HS-27A (cell line): ENCODE data around the gene TMEM270.

Source experiments
- DNase-seq: peaks from one replicate; pipeline ENCODE4 v3.0.0-alpha.2; 2012; ENCODE audit warnings: low read depth, missing footprints

Gene TMEM270

GRCh38 chr7:73887762-73888161, 26.8 kb downstream of the TMEM270 start:
- no peak for DNase-seq

GRCh38 chr7:73888959-73889358, 28.0 kb downstream of the TMEM270 start:
- DNase-seq, result no peak

- no peak for DNase-seq
These were observed 29.7 kb downstream of the TMEM270 start for GRCh38 chr7:73890555-73891147.

DNA sequence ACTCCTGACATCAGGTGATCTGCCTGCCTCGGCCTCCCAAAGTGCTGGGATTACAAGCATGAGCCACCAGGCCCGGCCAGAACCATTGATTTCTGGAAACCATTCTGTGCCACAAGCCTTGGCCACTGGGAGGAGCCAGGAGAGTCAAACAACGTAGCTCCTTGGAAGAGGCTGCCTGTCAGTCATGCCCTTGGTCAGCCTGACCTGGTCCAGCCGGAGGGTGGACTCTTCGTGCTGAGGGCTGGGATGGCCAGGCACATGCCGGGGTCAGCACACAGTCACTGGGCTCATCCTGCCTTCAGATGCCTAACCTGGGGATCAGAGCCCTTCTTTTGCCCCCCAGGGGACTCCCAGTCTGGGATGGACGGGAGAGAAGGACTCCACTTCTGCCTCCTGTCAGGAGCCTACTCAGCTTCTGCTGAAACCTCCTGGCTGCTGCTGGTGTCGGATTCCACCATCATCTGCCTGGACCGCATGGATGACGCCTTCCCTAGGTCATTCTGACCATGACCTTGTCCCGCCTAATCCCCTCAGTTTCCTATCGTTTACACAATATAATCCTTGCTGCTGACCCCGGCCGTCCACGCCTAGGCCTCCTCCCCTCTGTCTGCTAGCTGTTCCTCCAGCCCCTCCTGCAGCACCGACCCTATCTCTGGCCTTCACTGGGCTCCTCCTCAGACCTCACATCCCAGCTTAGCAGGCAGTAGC, 30.4 kb downstream of the TMEM270 start:
- DNase-seq, result no peak

DNA sequence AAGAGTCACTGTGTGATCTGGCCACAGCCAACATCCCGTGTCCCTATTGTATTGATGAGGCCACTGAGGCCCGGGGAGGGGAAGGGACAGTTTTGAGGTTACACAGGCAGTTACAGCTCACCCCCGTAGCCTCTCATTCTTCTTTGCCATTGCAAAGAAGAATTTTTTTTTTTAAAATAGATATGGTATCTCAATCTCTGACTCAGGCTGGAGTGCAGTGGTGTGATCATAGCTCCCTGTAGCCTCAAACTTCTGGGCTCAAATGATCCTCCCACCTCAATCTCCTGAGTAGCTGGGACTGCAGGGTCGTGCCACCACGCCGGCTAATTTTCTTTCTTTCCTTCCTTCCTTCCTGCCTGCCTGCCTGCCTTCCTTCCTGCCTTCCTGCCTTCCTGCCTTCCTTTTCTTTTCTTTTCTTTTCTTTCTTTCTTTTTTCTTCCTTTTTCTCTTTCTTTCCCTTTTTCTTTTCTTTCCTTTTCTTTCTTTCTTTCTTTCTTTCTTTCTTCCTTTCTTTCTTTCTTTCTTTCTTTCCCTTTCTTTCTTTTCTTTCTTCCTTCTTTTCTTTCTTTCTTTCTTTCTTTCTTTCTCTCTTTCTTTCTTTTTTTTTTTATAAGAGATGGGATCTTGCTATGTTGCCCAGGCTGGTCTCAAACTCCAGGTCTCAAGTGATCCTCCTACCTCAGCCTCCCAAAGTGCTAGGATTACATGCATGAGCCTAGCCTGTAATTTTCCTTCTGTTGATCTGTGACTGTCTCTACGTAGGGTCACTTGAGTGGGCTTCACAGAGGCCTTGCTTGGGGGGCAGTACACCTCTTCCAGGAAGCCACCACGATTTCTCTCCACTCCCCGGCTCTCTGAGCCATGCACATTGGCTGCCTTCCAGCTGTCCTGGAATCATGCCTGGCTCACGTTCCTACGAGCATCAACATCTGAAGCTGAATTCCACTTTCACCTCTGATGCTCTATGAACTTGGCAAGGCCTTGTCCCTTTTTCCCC, 31.3 kb downstream of the TMEM270 start:
- DNase-seq, result no peak

- DNase-seq, result no peak
These were observed 32.6 kb downstream of the TMEM270 start for GRCh38 chr7:73893342-73894101.

- DNase-seq, result no peak
These were observed 33.2 kb downstream of the TMEM270 start for GRCh38 chr7:73894166-73894565.

GRCh38 chr7:73894733-73895551, 34.0 kb downstream of the TMEM270 start:
- DNase-seq, result peak; percentile 94

GRCh38 chr7:73895626-73896025, 34.7 kb downstream of the TMEM270 start:
- DNase-seq, result no peak

GRCh38 chr7:73896454-73896853, 35.5 kb downstream of the TMEM270 start:
- no peak for DNase-seq

GRCh38 chr7:73899731-73900142, 38.8 kb downstream of the TMEM270 start:
- peak; percentile 83 for DNase-seq

DNA sequence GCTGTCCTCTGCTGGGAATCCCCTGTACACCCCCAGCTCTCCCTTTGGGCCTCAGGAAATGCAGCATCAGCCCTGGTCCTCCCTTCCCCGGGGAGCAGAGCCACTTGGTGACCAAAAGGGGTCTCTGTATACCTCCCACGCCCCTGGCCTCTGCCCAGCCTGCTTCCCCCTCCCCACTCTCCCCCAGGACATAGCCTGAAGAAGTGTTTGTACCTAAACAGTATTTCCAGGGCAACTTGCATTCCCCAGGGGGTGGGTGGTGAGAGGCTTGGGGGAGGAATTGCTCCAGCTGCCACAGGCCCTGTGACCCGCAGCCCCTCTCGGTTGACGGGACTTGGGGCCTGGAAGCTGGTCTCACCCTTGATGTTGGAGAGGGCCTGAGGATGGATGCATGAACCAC, 39.3 kb downstream of the TMEM270 start:
- no peak for DNase-seq

DNA sequence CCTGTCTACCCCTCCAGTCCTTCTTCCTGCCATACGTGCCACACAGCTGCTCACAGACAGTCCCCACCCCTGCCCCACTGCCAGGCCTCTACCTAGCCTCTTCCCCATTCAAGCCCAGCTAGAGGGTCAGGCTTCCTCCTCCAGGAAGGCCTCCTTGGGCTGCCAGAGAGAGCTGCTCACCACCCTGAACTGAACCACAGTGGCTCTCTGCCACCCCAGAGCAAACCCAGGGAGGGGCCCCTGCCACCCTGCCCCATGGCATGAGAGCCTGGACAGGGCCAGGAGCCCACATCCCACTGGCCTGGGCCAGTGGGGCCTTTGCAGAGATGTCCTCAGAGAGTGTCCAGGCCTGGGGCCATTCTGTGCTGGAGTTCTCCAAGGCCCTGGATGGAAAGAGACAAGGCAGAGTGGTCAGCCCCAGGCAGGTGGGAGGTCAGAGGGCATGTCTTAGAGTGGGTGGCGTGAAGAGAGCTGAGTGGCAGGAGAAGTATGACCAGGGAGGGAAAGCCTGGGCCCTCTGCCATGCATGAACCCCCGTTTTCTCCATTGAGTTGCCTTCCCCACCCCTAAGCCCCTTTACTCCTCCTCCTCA, 40.4 kb downstream of the TMEM270 start:
- DNase-seq, result no peak

GRCh38 chr7:73901823-73902597, 41.1 kb downstream of the TMEM270 start:
- no peak for DNase-seq

- no peak for DNase-seq
These were observed 42.6 kb downstream of the TMEM270 start for GRCh38 chr7:73903321-73904218.

DNA sequence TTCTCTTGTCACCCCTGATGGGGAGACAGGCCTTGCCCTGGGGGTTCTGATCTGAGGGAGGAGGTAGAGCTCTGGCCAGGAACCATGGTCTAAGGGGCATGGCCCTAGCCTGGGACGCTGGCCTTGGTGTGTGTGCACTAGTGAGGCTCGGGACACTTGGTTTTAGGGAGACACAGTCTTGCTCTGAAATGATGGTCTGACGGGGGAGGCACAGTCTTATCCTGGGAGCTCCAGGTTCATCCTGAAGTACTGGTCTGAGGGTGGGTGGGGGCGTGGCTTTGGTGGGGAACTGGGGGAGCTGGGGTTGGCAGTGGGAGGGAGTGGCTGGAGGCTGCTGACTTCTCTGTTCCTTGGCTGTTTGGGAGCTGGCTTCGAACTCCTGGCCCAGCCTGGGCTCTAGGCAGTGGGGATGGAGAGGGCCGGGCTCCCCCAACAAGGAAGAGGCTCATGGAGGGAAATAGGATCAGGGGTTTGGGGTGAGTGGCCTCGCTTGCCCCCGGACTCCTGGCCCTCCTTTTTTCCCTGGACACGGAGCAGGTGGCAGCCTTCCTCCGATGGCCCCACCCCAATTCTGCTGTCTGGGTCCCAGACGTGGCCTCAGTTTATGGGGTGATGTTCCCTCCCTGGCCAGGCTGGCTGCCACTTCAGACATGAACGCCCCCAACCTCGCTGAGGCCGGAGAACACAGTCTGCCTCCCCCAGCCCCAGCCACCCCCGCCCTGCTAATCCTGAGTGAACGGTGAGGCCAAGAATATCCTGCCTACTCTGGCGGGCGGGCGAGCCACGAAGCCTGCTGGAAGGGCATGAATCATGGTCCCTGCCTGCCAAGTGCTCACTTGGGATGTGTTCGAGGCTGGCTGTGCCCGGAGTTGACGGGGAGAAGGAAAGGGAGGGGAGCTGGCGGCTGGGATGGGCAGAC, 43.5 kb downstream of the TMEM270 start:
- no peak for DNase-seq

DNA sequence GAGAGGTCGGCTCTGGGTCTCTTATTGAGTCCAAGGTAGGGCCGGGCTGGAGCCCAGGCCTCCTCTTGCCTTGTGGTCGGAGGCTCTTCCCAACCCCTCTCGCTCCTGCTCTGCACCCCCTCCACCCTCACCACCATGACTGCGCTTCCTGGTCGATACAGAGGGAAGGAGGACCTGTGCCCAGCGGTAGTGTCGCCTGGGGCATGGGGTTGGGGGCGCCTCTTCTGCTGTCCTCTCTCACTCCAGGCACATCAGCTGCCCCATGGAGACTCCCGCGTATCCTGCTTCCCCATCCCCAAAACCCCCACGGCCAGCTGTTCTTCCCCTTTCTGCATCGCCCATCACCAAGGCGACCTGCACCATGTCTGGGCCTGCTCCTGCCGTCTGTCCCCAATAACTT, 44.4 kb downstream of the TMEM270 start:
- DNase-seq, result no peak

GRCh38 chr7:73906874-73907273, 45.9 kb downstream of the TMEM270 start:
- no peak for DNase-seq
